Stimulated activated memory B cell treated with anti-CD40 and anti-IgM and Interleukin-4, amounts not matched to agents 10 μg/mL and 1 μg/mL and 100 μg/mL, for 72 hours (primary cell): Measurements from ENCODE around the gene PRKAR1B.

ENCODE experiments used
- ATAC-seq: fragments of 150-1000 bp; cut with Tn5 transposase; 2 replicates; pipeline ENCODE4 v1.10.0; 2021
- H3K27ac Mint-ChIP-seq: one replicate; pipeline ENCODE4 v1.8.0; 2022; ENCODE audit warnings: mild to moderate bottlenecking, mixed read lengths
- H3K27me3 Mint-ChIP-seq: one replicate; pipeline ENCODE4 v1.8.0; 2022; ENCODE audit warnings: mixed read lengths
- H3K36me3 Mint-ChIP-seq: one replicate; pipeline ENCODE4 v1.8.0; 2022; ENCODE audit warnings: mixed read lengths
- H3K4me1 Mint-ChIP-seq: one replicate; pipeline ENCODE4 v1.8.0; 2022; ENCODE audit warnings: mixed read lengths
- H3K4me3 Mint-ChIP-seq: one replicate; pipeline ENCODE4 v1.8.0; 2022; ENCODE audit warnings: mild to moderate bottlenecking, moderate library complexity, mixed read lengths
- H3K9me3 Mint-ChIP-seq: one replicate; pipeline ENCODE4 v1.8.0; 2022; ENCODE audit warnings: mixed read lengths

The PRKAR1B gene

DNA sequence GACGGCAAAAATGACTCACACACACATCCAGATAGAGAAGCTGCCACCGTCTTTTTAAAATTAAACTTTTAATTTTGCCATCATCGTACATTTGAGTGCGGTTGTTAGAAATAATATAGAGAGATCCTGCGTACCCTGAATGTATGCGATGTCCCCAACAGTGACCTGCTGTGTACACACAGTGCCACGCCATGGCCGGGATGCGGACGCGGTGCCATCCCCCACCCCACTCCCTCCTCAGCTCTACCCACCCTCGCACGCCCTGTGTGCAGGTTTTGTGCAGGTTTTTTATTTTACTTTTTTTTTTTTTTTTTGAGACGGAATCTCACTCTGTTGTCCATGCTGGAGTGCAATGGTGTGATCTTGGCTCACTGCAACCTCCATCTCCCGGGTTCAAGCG, 148.7 kb downstream of the PRKAR1B start:
- ATAC-seq: no peak
- Mint-ChIP-seq H3K27me3 (no peaks in the 10 kb centered on the region), H3K9me3 (peaks cover 1% of the 10 kb centered on the region)

GRCh38 chr7:577741-578370, 149.2 kb downstream of the PRKAR1B start:
- no peak overlapping the region for H3K4me3 Mint-ChIP-seq
- no peak overlapping the region for H3K27ac Mint-ChIP-seq
- H3K4me1 Mint-ChIP-seq: no peaks in the 10 kb centered on the region
- ATAC-seq: no peak
- peaks cover 29% of the 10 kb centered on the region for H3K36me3 Mint-ChIP-seq
- H3K9me3 Mint-ChIP-seq: no peaks in the 10 kb centered on the region
- H3K27me3 Mint-ChIP-seq: no peaks in the 10 kb centered on the region

More for the DNA sequence above, 148.7 kb downstream of the PRKAR1B start:
- Mint-ChIP-seq H3K4me1 (no peaks in the 10 kb centered on the region), H3K4me3 (no peak overlapping the region), H3K27ac (no peak overlapping the region), H3K36me3 (peaks cover 31% of the 10 kb centered on the region)

DNA sequence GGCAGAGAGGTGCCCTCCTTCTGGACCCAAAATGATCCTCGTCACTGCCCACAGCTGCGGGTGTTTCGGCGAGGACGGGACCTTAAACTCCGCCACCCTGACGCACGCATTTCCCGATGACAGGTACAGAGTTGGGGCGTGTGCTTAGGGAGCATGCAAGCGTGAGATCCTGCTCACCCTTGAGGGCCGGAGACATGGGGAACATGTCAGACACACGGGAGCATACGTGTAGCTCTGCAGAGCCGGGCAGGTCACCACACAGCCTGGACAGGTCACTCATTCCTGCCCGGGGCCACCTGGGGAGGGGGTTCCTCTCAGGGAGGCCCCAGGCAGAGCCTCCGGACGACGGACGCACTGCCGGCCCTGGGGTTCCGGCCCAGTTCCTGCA, 149.8 kb downstream of the PRKAR1B start:
- Mint-ChIP-seq H3K9me3 (no peaks in the 10 kb centered on the region), H3K27ac (no peak overlapping the region), H3K4me1 (no peaks in the 10 kb centered on the region), H3K4me3 (no peak overlapping the region), H3K36me3 (peaks cover 29% of the 10 kb centered on the region), H3K27me3 (no peaks in the 10 kb centered on the region)
- ATAC-seq: no peak

DNA sequence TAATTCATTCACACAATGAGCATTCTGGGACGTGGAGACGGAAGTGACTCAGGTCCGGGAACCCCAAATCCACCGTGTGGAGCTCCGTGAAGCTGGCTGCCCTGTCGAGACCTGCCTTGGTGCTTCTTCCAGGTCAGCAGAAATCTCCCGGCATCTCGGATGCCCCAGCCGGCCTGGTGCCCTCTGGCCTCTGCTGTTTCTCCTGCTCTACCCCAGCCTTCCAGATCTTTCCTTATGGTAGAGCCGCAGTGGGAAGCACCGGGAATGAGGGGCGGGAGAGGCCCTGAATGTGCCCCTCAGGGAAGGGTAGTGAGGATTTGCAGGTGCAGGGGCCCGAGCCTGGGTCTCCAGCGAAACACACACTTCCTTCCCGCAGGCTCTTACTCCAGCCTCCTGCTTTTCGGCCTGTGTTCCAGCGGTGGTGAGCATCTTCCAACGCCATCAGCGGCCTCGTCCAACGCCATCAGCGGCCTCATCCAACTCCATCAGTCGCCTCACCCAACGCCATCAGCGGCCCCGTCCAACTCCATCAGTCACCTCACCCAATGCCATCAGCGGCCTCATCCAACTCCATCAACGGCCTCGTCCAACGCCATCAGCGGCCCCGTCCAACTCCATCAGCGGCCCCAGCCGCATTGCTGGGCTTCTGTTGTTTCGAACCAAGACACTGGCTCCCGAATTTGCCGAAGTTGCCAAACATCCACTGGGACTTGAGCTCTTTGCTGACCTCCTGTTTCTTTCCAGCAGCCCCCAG, 150.4 kb downstream of the PRKAR1B start:
- Mint-ChIP-seq H3K27ac (no peak overlapping the region), H3K9me3 (no peaks in the 10 kb centered on the region), H3K4me3 (no peak overlapping the region), H3K27me3 (no peaks in the 10 kb centered on the region), H3K36me3 (peaks cover 29% of the 10 kb centered on the region), H3K4me1 (no peaks in the 10 kb centered on the region)
- ATAC-seq: no peak

DNA sequence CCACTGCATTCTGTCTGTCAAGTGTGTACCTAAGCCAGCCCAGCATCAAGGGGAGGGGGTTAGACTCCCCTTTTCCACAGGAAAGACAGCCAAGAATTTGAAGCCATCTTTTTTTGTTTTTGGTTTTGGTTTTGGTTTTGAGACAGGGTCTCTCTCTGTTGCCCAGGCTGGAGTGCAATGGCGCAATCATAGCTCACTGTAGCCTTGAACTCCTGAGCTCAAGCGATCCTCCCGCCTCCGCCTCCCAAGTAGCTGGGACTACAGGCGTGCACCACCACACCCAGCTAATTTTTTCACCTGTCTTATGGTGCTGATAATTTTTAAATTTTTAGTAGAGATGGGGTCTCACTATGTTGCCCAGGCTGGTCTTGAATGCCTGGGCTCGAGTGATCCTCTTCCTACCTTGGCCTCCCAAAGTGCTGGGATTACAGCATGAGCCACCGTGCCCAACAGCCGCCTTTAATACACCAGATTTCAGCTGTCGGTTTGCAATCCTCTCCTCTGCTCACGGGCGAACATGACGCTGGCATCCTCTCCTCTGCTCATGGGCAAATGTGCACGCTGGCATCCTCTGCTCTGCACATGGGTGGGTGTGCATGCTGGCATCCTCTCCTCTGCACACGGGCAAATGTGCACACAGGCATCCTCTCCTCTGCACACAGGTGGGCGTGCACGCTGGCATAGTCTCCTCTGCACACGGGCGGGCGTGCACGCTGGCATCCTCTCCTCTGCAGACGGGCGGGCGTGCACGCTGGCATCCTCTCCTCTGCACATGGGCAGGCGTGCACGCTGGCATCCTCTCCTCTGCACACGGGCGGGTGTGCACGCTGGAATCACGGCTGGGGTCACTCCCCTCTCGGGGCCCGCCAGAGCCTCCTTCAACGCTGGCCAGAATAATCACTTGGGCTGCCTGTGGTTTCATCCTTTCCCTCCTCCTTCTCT, 151.4 kb downstream of the PRKAR1B start:
- Mint-ChIP-seq H3K36me3 (peaks cover 29% of the 10 kb centered on the region), H3K4me3 (no peak overlapping the region), H3K27me3 (no peaks in the 10 kb centered on the region), H3K9me3 (no peaks in the 10 kb centered on the region), H3K4me1 (no peaks in the 10 kb centered on the region), H3K27ac (no peak overlapping the region)
- no peak for ATAC-seq

DNA sequence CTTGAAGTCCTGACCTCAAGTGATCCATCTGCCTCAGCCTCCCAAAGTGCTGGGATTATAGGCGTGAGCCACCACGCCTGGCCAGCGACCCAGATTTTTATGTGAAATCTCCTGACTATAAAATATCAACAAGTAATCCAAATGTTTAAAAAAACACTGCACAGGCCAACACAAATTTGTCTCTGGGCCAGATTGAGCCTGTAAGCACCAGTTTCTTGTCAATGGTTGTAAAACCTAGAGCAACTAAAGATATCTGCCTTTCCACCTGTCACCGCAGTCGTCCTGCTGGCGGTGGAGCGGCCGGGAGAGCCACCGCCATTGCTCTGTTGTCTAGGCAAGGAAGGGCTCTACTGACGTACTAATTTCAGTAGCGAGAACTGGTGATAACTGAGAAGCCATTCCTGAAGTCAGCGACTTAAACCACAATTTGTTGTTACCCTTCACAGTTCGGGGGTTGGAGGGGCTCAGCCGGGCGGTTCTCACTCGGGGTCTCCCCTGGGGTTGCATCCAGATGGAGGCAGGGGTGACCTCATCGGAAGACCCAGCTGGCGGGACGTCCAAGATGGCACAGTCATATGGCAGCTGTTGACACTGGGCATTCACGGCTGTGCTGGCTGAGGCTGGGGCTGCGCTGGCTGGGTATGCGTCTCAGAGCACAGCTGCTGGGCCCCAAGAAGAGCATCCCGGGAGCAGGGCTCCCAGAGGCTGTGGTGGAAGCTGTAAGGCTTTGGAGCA, 152.3 kb downstream of the PRKAR1B start:
- no peaks in the 10 kb centered on the region for H3K4me1 Mint-ChIP-seq
- H3K36me3 Mint-ChIP-seq: peaks cover 29% of the 10 kb centered on the region
- no peaks in the 10 kb centered on the region for H3K27me3 Mint-ChIP-seq
- H3K27ac Mint-ChIP-seq: no peak overlapping the region
- H3K4me3 Mint-ChIP-seq: no peak overlapping the region
- ATAC-seq: no peak
- no peaks in the 10 kb centered on the region for H3K9me3 Mint-ChIP-seq

DNA sequence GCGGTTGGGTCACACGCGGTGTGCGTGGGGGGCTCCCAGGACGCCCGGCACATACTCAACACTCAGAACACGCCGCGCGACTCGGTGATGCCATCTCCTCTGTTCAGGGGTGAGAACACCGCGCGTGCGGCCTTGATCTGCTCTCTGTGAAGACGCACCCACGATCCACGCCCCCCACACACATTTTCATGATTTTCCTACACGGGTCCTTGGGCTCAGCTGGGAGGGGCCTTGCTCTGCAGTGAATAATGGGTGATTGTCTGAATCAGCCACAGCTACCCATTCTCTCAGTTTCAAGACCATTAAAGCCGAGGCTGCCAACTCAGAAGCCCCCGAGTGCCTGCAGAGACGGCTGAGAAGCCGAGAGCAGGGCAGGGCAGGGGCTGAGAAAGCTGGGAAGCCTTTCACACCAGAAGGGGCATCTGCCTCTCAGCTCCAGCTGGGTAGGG, 153.1 kb downstream of the PRKAR1B start:
- ATAC-seq: no peak
- H3K36me3 Mint-ChIP-seq: peaks cover 24% of the 10 kb centered on the region
- no peaks in the 10 kb centered on the region for H3K27me3 Mint-ChIP-seq
- H3K4me1 Mint-ChIP-seq: no peaks in the 10 kb centered on the region
- no peaks in the 10 kb centered on the region for H3K9me3 Mint-ChIP-seq
- H3K4me3 Mint-ChIP-seq: no peak overlapping the region
- H3K27ac Mint-ChIP-seq: no peak overlapping the region

DNA sequence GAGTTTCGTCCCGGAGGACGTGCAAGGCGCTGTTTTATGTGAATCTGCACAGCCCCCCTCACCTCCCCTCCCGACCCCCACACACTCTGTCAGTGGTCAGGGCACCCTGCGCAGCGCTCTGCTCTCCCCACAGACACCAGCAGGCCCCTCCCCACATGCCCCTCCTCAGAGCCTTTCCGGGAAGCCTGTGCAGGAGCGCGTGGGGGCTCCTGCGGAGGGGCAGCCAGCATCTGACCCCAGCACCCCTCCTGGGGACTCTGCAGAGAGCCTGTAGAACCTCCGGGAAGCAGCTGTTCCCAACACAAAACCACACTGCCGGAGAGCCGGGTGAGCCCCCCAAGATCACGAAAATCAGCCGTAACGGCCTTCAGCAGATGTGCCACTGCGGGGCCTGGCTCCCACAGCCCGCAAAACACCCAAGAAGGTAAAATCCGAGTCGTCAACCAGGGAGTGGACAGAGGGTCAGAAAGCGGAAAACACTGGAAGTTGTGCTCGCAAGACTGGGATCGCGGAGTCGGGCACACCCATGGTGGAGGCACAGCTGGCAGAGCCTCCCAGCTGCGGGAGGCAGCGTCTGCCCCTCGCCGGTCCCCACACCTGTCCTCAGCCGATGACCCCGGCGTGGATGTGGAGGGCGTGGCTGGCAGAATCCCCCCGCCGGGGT, 153.7 kb downstream of the PRKAR1B start:
- ATAC-seq: no peak
- Mint-ChIP-seq H3K27ac (no peak overlapping the region), H3K9me3 (no peaks in the 10 kb centered on the region), H3K27me3 (no peaks in the 10 kb centered on the region), H3K4me1 (no peaks in the 10 kb centered on the region), H3K4me3 (no peak overlapping the region), H3K36me3 (peaks cover 20% of the 10 kb centered on the region)

DNA sequence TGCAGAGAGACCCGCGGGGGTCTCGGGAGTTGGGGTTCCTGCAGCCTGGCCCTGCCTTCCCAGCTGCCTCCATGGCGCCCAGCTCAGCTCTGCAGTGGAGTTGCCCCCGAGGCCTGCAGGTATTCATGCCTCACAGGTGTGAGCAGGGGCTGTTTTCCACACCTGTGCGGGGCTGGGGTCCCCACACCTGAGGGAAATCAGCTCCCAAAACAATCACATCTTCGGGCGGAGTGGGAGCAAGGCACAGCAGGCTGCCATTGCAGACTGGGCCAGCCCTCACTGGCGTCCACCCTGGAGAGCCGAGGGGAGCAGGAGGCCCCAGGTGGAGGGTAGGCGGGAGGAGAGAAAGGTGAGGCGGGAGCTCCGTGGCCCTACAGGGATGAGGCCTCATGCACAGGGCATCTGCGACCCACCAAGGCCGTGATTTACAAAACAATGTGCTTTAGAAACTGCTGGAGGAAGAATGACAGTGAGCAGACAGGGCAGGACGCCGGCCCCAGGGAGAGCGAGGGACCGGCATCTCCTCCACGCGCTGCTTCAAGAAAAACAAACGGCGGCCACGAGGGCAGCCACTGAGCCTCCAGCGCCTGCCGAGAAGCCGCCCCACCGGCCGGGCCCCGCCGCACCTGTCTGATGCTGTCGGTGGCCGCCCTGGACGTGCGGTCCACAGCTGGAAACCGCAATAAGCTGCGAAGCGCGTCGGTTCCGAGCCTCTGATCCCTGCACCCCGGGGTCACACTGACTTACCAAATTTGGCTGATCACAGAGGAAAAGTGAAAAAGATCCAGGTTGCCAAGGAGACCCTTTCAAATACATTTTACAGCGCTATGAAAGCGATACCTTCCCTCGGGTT, 154.4 kb downstream of the PRKAR1B start:
- Mint-ChIP-seq H3K4me3 (no peak overlapping the region), H3K27me3 (no peaks in the 10 kb centered on the region), H3K4me1 (no peaks in the 10 kb centered on the region), H3K36me3 (peaks cover 20% of the 10 kb centered on the region), H3K9me3 (no peaks in the 10 kb centered on the region), H3K27ac (no peak overlapping the region)
- ATAC-seq: no peak

- Mint-ChIP-seq H3K27me3 (no peaks in the 10 kb centered on the region), H3K4me1 (no peaks in the 10 kb centered on the region), H3K4me3 (no peak overlapping the region), H3K9me3 (no peaks in the 10 kb centered on the region), H3K36me3 (peaks cover 14% of the 10 kb centered on the region), H3K27ac (no peak overlapping the region)
- no peak for ATAC-seq
Observed at GRCh38 chr7:571718-572415, 155.2 kb downstream of the PRKAR1B start.

DNA sequence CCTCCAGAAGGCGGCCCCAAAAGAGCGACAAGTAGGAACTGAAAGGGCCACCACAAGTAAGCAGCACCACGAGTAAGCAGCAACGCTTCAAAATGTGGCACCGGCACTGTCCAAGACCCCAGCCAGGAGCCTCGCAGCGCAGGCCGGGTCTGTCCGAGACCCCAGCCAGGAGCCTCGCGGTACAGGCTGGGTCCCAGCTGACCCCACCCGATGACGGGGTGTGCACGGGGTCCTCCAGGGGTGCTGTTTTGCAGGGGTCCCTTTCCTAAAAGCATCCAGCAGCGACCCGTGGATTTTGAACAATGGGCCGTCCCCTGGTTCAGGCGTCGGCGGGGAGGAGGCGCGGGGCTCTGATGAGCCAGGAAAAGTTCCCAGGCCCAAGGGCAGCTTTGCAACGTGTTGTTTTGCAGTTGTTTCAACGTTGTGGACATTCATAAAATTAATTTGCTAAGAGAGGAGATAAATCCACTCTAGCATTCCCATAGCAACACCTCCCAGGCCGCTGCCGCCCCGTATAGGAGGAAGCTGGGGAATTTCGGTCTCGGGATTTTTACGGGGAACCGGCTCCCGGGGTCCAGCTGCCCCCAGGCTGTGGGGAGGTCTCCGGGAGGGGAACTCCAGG, 155.9 kb downstream of the PRKAR1B start:
- peaks cover 8% of the 10 kb centered on the region for H3K36me3 Mint-ChIP-seq
- no peak overlapping the region for H3K4me3 Mint-ChIP-seq
- no peaks in the 10 kb centered on the region for H3K27me3 Mint-ChIP-seq
- no peak overlapping the region for H3K27ac Mint-ChIP-seq
- H3K9me3 Mint-ChIP-seq: no peaks in the 10 kb centered on the region
- ATAC-seq: no peak
- no peaks in the 10 kb centered on the region for H3K4me1 Mint-ChIP-seq

GRCh38 chr7:570801-571070, 156.3 kb downstream of the PRKAR1B start:
- H3K9me3 Mint-ChIP-seq: no peaks in the 10 kb centered on the region
- no peak for ATAC-seq
- peaks cover 3% of the 10 kb centered on the region for H3K36me3 Mint-ChIP-seq
- H3K4me3 Mint-ChIP-seq: no peak overlapping the region
- no peak overlapping the region for H3K27ac Mint-ChIP-seq
- H3K27me3 Mint-ChIP-seq: no peaks in the 10 kb centered on the region
- no peaks in the 10 kb centered on the region for H3K4me1 Mint-ChIP-seq
